SK-N-SH treated with all-trans-retinoic acid at 6 μM for 48 hours (cell line): ENCODE results near the gene ZNF362.

Source experiments
- ATAC-seq: fragments of 200-7000 bp; cut with Tn5 transposase; 3 replicates; pipeline ENCODE4 v1.9.1; 2020; ENCODE audit warnings: mild to moderate bottlenecking, moderate library complexity
- ARNTL ChIP-seq: fragments of 450-650 bp; formaldehyde crosslinking; IDR thresholded peaks from 2 replicates; pipeline ENCODE4 v1.5.0; 2020; ENCODE audit warnings: low read depth, mild to moderate bottlenecking, moderate library complexity, borderline replicate concordance
- CSDC2 ChIP-seq: fragments of 250-450 bp; sonication (Bioruptor Pico); IDR thresholded peaks from 2 replicates; pipeline ENCODE4 v1.5.0; 2020; ENCODE audit warnings: mild to moderate bottlenecking, moderate library complexity
- ESRRG ChIP-seq: fragments of 250-450 bp; sonication (Bioruptor Pico); IDR thresholded peaks from 2 replicates; pipeline ENCODE4 v1.6.1; 2021; ENCODE audit warnings: mild to moderate bottlenecking
- GLIS3 ChIP-seq: fragments of 250-450 bp; sonication (Bioruptor Pico); IDR thresholded peaks from 2 replicates; pipeline ENCODE4 v1.5.0; 2020; ENCODE audit warnings: mild to moderate bottlenecking, moderate library complexity
- ISL1 ChIP-seq: fragments of 250-450 bp; sonication (Bioruptor Pico); IDR thresholded peaks from 2 replicates; pipeline ENCODE4 v2.1.2; 2022; ENCODE audit warnings: mild to moderate bottlenecking, moderate library complexity
- OSR1 ChIP-seq: fragments of 250-450 bp; sonication (Bioruptor Pico); IDR thresholded peaks from 2 replicates; pipeline ENCODE4 v1.8.0; 2022; ENCODE audit warnings: moderate library complexity, mild to moderate bottlenecking, inconsistent platforms
- PPARA ChIP-seq: fragments of 250-450 bp; sonication (Bioruptor Pico); IDR thresholded peaks from 2 replicates; pipeline ENCODE4 v1.5.0; 2020; ENCODE audit warnings: mild to moderate bottlenecking, borderline replicate concordance
- RARB ChIP-seq: fragments of 250-450 bp; sonication (Bioruptor Pico); IDR thresholded peaks from 2 replicates; pipeline ENCODE4 v1.8.0; 2021; ENCODE audit warnings: mild to moderate bottlenecking, moderate library complexity
- SNAI2 ChIP-seq: fragments of 250-450 bp; sonication (Bioruptor Pico); IDR thresholded peaks from 2 replicates; pipeline ENCODE4 v1.5.0; 2020; ENCODE audit warnings: mild to moderate bottlenecking, moderate library complexity
- TOX ChIP-seq: fragments of 250-450 bp; sonication (Bioruptor Pico); IDR thresholded peaks from 2 replicates; pipeline ENCODE4 v1.8.0; 2021; ENCODE audit warnings: mild to moderate bottlenecking, moderate library complexity, borderline replicate concordance
- ZC3H10 ChIP-seq: fragments of 250-450 bp; sonication (Bioruptor Pico); IDR thresholded peaks from 2 replicates; pipeline ENCODE4 v1.5.1; 2021; ENCODE audit warnings: mild to moderate bottlenecking, moderate library complexity
- ZFP3 ChIP-seq: fragments of 250-450 bp; sonication (Bioruptor Pico); IDR thresholded peaks from 2 replicates; pipeline ENCODE4 v1.5.0; 2020; ENCODE audit warnings: mild to moderate bottlenecking, moderate library complexity
- ZFP30 ChIP-seq: fragments of 450-650 bp; formaldehyde crosslinking; IDR thresholded peaks from 2 replicates; pipeline ENCODE4 v1.5.0; 2022; ENCODE audit warnings: mild to moderate bottlenecking, moderate library complexity
- ZNF565 ChIP-seq: fragments of 450-650 bp; formaldehyde crosslinking; conservative IDR thresholded peaks from 2 replicates; pipeline ENCODE4 v1.5.0; 2020; ENCODE audit warnings: low read depth, mild to moderate bottlenecking, moderate library complexity
- ZNF70 ChIP-seq: fragments of 450-650 bp; formaldehyde crosslinking; IDR thresholded peaks from 2 replicates; pipeline ENCODE4 v1.5.0; 2020; ENCODE audit warnings: mild to moderate bottlenecking, moderate library complexity
- ZNF8 ChIP-seq: fragments of 450-650 bp; formaldehyde crosslinking; IDR thresholded peaks from 2 replicates; pipeline ENCODE4 v1.5.0; 2020; ENCODE audit warnings: mild to moderate bottlenecking, moderate library complexity
- TF ChIP-seq, protein P1 (sequence below): fragments of 250-450 bp; sonication (Bioruptor Pico); IDR thresholded peaks from 2 replicates; pipeline ENCODE4 v1.8.0; 2020; ENCODE audit warnings: mild to moderate bottlenecking, moderate library complexity, borderline replicate concordance
- TF ChIP-seq, protein P2 (sequence below): fragments of 250-450 bp; sonication (Bioruptor Pico); IDR thresholded peaks from 2 replicates; pipeline ENCODE4 v1.5.1; 2021; ENCODE audit warnings: mild to moderate bottlenecking, moderate library complexity
- TF ChIP-seq, protein P3 (sequence below): fragments of 250-450 bp; sonication (Bioruptor Pico); IDR thresholded peaks from 2 replicates; pipeline ENCODE4 v1.8.0; 2021; ENCODE audit warnings: low read depth, mild to moderate bottlenecking, moderate library complexity, borderline replicate concordance
- TF ChIP-seq, protein P4 (sequence below): fragments of 250-450 bp; sonication (Bioruptor Pico); IDR thresholded peaks from 2 replicates; pipeline ENCODE4 v1.5.1; 2020; ENCODE audit warnings: low read depth, mild to moderate bottlenecking, moderate library complexity
- TF ChIP-seq, protein P5 (sequence below): fragments of 250-450 bp; sonication (Bioruptor Pico); IDR thresholded peaks from 2 replicates; pipeline ENCODE4 v1.5.0; 2020; ENCODE audit warnings: mild to moderate bottlenecking, moderate library complexity

The ZNF362 gene

DNA sequence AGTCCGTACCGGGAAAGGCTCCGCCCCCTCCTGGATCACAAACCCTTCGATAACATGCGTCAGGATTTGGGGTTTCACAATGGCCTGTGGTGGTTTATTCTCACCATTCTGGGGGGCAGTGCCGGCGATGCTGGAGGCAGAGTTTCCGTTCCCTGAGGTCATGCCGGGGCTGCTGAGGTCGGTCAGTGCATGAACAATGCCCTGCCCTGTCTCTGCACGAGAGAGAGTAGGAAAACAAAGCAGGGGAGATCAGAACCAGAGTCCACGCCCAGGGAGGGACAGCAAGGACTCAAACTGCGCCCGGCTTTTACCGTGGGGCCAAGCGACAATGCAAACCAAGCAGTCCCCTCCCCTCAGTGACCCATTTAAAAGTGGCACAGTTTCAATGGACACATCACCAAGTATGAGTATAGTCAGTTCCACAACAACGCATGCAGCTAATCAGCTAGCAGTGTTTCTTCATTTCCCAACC lies 77.8 kb downstream of the ZNF362 start (continued):
- TF ChIP-seq, protein P1, sequence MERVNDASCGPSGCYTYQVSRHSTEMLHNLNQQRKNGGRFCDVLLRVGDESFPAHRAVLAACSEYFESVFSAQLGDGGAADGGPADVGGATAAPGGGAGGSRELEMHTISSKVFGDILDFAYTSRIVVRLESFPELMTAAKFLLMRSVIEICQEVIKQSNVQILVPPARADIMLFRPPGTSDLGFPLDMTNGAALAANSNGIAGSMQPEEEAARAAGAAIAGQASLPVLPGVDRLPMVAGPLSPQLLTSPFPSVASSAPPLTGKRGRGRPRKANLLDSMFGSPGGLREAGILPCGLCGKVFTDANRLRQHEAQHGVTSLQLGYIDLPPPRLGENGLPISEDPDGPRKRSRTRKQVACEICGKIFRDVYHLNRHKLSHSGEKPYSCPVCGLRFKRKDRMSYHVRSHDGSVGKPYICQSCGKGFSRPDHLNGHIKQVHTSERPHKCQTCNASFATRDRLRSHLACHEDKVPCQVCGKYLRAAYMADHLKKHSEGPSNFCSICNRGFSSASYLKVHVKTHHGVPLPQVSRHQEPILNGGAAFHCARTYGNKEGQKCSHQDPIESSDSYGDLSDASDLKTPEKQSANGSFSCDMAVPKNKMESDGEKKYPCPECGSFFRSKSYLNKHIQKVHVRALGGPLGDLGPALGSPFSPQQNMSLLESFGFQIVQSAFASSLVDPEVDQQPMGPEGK (CRISPR knock-in tag) = no peak

DNA sequence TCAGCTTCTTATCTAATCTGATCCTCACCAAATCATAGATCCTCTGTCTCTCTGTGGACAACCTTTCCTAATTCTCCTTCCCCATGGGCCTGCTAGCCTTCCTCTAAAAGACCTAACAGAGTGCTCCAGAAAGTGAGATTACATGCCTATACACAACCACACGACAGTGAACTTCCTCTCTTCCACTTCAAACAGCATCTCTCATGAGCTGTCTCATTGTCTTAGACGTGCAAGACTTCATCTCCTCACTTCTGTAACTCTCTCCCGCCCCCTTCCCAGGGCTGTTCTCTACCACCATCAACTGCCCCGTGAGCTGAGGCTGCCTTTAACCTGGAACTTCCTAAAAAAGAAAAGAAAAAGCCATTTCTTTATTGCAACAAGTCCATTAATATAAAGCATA lies 78.7 kb downstream of the ZNF362 start:
- TF ChIP-seq OSR1 (CRISPR knock-in tag) = no peak
- TF ChIP-seq ESRRG (CRISPR knock-in tag) = no peak

DNA sequence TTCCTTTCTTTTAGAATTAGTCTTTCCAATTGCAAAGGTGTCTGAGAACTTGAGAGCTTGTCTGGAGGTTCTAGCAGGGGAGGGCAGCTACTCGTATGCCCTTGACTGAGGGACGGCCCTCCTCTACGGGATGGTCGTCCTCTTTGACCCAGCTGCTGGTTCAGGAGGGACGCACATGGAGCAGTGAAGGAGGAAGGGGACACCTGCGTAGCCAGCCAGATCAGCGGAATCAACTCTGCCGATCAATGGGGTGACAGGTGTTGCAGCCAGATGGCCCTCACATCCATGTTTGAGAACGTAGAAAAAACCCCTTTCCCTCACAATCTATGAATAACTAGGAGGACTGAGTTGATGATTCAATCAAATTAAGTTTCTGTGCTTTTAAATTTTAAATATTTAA lies 80.3 kb downstream of the ZNF362 start:
- no peak for TF ChIP-seq CSDC2 (CRISPR knock-in tag)
- TF ChIP-seq SNAI2 = no peak
- TF ChIP-seq, protein P2, sequence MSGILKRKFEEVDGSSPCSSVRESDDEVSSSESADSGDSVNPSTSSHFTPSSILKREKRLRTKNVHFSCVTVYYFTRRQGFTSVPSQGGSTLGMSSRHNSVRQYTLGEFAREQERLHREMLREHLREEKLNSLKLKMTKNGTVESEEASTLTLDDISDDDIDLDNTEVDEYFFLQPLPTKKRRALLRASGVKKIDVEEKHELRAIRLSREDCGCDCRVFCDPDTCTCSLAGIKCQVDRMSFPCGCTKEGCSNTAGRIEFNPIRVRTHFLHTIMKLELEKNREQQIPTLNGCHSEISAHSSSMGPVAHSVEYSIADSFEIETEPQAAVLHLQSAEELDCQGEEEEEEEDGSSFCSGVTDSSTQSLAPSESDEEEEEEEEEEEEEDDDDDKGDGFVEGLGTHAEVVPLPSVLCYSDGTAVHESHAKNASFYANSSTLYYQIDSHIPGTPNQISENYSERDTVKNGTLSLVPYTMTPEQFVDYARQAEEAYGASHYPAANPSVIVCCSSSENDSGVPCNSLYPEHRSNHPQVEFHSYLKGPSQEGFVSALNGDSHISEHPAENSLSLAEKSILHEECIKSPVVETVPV (CRISPR knock-in tag) = no peak
- TF ChIP-seq ZNF8 (CRISPR knock-in tag) = no peak
- no peak for TF ChIP-seq ISL1 (CRISPR knock-in tag)
- no peak for TF ChIP-seq RARB (CRISPR knock-in tag)
- no peak for TF ChIP-seq ARNTL (CRISPR knock-in tag)
- TF ChIP-seq ZNF70 = no peak
- no peak for ATAC-seq

More for the DNA sequence above, 78.7 kb downstream of the ZNF362 start:
- no peak for ATAC-seq

DNA sequence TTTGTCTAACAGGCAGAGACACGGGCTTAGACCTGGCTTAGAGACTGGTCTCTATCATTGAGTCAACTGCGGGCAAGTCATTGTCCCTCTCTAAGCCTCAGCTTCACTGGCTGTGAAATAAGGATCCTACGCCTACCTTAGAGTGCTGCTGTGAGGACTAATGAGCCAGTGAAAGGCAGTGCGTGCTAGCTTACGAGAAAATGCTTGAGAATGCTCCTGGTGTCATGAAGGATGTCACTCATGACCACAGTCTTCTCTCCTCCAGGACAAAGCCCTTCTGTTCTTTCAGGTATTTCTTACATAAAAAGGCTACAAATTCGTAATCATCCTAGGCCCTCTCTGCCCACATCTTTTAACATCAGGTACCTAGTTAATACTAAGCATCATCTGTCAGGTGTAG lies 81.1 kb downstream of the ZNF362 start:
- no peak for ATAC-seq
- TF ChIP-seq ZNF70 (no peak), ESRRG (CRISPR knock-in tag) (no peak), ZC3H10 (CRISPR knock-in tag) (no peak), ZNF565 (no peak), SNAI2 (no peak), RARB (CRISPR knock-in tag) (no peak), ISL1 (CRISPR knock-in tag) (no peak), PPARA (no peak), GLIS3 (CRISPR knock-in tag) (no peak), ZFP30 (CRISPR knock-in tag) (no peak), CSDC2 (CRISPR knock-in tag) (no peak), ZNF8 (CRISPR knock-in tag) (no peak)
- TF ChIP-seq, protein P1 (CRISPR knock-in tag) = no peak
- TF ChIP-seq, protein P3, sequence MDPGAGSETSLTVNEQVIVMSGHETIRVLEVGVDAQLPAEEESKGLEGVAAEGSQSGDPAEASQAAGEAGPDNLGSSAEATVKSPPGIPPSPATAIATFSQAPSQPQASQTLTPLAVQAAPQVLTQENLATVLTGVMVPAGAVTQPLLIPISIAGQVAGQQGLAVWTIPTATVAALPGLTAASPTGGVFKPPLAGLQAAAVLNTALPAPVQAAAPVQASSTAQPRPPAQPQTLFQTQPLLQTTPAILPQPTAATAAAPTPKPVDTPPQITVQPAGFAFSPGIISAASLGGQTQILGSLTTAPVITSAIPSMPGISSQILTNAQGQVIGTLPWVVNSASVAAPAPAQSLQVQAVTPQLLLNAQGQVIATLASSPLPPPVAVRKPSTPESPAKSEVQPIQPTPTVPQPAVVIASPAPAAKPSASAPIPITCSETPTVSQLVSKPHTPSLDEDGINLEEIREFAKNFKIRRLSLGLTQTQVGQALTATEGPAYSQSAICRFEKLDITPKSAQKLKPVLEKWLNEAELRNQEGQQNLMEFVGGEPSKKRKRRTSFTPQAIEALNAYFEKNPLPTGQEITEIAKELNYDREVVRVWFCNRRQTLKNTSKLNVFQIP = no peak
- TF ChIP-seq, protein P4, sequence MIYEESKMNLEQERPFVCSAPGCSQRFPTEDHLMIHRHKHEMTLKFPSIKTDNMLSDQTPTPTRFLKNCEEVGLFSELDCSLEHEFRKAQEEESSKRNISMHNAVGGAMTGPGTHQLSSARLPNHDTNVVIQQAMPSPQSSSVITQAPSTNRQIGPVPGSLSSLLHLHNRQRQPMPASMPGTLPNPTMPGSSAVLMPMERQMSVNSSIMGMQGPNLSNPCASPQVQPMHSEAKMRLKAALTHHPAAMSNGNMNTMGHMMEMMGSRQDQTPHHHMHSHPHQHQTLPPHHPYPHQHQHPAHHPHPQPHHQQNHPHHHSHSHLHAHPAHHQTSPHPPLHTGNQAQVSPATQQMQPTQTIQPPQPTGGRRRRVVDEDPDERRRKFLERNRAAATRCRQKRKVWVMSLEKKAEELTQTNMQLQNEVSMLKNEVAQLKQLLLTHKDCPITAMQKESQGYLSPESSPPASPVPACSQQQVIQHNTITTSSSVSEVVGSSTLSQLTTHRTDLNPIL = no peak

DNA sequence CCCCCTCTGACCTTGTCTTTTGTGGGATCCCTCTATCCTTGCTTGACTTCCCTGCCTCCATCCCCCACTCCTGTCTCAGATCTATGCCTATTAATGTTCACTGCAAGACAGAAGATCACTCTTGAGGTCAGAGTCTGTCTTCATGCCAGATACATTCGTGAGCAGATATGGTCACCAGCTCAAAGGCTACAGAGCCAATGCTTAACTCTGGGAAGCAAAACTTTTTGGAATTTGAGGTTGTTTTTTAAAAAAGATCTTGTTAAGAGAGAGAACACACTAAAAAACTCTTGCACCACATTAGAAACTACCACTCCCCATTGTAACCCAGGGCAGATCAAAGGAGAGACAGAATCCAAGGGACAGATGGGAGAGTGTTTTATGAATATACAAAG lies 81.8 kb downstream of the ZNF362 start:
- no peak for ATAC-seq
- TF ChIP-seq ZC3H10 (CRISPR knock-in tag) = no peak
- no peak for TF ChIP-seq ESRRG (CRISPR knock-in tag)
- TF ChIP-seq, protein P5, sequence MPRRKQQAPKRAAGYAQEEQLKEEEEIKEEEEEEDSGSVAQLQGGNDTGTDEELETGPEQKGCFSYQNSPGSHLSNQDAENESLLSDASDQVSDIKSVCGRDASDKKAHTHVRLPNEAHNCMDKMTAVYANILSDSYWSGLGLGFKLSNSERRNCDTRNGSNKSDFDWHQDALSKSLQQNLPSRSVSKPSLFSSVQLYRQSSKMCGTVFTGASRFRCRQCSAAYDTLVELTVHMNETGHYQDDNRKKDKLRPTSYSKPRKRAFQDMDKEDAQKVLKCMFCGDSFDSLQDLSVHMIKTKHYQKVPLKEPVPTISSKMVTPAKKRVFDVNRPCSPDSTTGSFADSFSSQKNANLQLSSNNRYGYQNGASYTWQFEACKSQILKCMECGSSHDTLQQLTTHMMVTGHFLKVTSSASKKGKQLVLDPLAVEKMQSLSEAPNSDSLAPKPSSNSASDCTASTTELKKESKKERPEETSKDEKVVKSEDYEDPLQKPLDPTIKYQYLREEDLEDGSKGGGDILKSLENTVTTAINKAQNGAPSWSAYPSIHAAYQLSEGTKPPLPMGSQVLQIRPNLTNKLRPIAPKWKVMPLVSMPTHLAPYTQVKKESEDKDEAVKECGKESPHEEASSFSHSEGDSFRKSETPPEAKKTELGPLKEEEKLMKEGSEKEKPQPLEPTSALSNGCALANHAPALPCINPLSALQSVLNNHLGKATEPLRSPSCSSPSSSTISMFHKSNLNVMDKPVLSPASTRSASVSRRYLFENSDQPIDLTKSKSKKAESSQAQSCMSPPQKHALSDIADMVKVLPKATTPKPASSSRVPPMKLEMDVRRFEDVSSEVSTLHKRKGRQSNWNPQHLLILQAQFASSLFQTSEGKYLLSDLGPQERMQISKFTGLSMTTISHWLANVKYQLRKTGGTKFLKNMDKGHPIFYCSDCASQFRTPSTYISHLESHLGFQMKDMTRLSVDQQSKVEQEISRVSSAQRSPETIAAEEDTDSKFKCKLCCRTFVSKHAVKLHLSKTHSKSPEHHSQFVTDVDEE (CRISPR knock-in tag) = no peak
- TF ChIP-seq ZFP3 = no peak
- TF ChIP-seq GLIS3 (CRISPR knock-in tag) = no peak
- TF ChIP-seq, protein P1 (CRISPR knock-in tag) = no peak
- no peak for TF ChIP-seq TOX (CRISPR knock-in tag)
- TF ChIP-seq, protein P2 (CRISPR knock-in tag) = no peak
- no peak for TF ChIP-seq ZNF70
